Measurements from ENCODE around the gene DNAJC10. TPM values are rescaled to one million over a fixed set of nuclear protein-coding genes. Genes with fewer than 3 reads are reported as not detected.

The DNAJC10 gene
- 29.4 and 49.7 TPM in 2 replicates for polyA plus RNA-seq

GRCh38 chr2:182715892-182716649 is at the start of gene DNAJC10:
Gene DNAJC10 (plus strand): TSS chr2:182716257. CDS start chr2:182718087, 1,830 bp downstream.

Other genes starting within 250 kb of the DNAJC10 start
- gene FRZB, start 150.4 kb downstream of the DNAJC10 start, polyA plus RNA-seq = 2.3 and 3.0 TPM in 2 replicates

Data from Purkinje cell (primary cell).